IMR-90 (cell line): Measurements from ENCODE around the gene GIMAP8. TPM values are rescaled to one million over a fixed set of nuclear protein-coding genes. Genes with fewer than 3 reads are reported as not detected.

Experiments used
- ATAC-seq: fragments of 200-7000 bp; cut with Tn5 transposase; 2 replicates; pipeline ENCODE4 v1.9.1; 2020; ENCODE audit warnings: low read depth, mild to moderate bottlenecking, moderate library complexity
- BruUV-seq: library from RNA; stranded (reverse); fragments of 400-500 nt; replicated peaks from 2 replicates; lab custom pipeline; 2021; lab: Mats Ljungman, UMichigan
- CTCF ChIA-PET: fragments of 300-600 bp; formaldehyde crosslinking; extraction: SDS; loops from one replicate; lab custom pipeline; 2021; ENCODE audit warnings: antibody characterized with exemption; lab: Yijun Ruan, JAX
- POLR2A ChIA-PET: fragments of 300-600 bp; sonication (Branson Sonifier 250); formaldehyde crosslinking; loops from one replicate; lab custom pipeline; 2022; ENCODE audit warnings: antibody characterized with exemption; ENCODE audit not compliant: unreplicated experiment; lab: Charles Lee
- DNase-seq: peaks from one replicate; pipeline ENCODE4 v3.0.0; 2013
- H2AFZ ChIP-seq: replicated peaks from 2 replicates; pipeline ENCODE3; 2013; ENCODE audit warnings: low read length, mild to moderate bottlenecking; ENCODE audit not compliant: poor library complexity
- H2AK5ac ChIP-seq: 2 replicates; pipeline ENCODE4 v1.6.1; 2013; ENCODE audit warnings: low read depth, low read length, inconsistent platforms
- H2AK9ac ChIP-seq: replicated peaks from 2 replicates; pipeline ENCODE3; 2013; ENCODE audit warnings: mild to moderate bottlenecking, low read depth, low read length, moderate library complexity; ENCODE audit not compliant: poor library complexity
- H2BK120ac ChIP-seq: 2 replicates; pipeline ENCODE4 v1.6.1; 2013; ENCODE audit warnings: low read depth, low read length, inconsistent platforms
- H2BK15ac ChIP-seq: 3 replicates; pipeline ENCODE4 v1.6.1; 2013; ENCODE audit warnings: low read depth, low read length, inconsistent platforms
- H2BK20ac ChIP-seq: 2 replicates; pipeline ENCODE4 v1.6.1; 2013; ENCODE audit warnings: low read depth, mild to moderate bottlenecking, inconsistent platforms, low read length, moderate library complexity
- H2BK5ac ChIP-seq: 2 replicates; pipeline ENCODE4 v1.6.1; 2013; ENCODE audit warnings: mild to moderate bottlenecking, low read depth, low read length, inconsistent platforms; ENCODE audit not compliant: poor library complexity, severe bottlenecking
- H3K14ac ChIP-seq: replicated peaks from 2 replicates; pipeline ENCODE4 v1.6.1; 2013; ENCODE audit warnings: low read depth, low read length, inconsistent platforms
- H3K18ac ChIP-seq: 2 replicates; pipeline ENCODE4 v1.6.1; 2013; ENCODE audit warnings: low read depth, low read length, control low read depth
- H3K23ac ChIP-seq: 2 replicates; pipeline ENCODE4 v1.6.1; 2013; ENCODE audit warnings: low read depth, low read length, inconsistent platforms
- H3K27ac ChIP-seq: 2 replicates; pipeline ENCODE4 v1.5.1; 2013; ENCODE audit warnings: mild to moderate bottlenecking, control low read depth, low read length; ENCODE audit not compliant: insufficient read depth
- H3K27me3 ChIP-seq: 2 replicates; pipeline ENCODE4 v1.6.1; 2013; ENCODE audit warnings: low read length; ENCODE audit not compliant: control insufficient read depth, insufficient read depth
- H3K36me3 ChIP-seq: 2 replicates; pipeline ENCODE4 v1.6.1; 2013; ENCODE audit warnings: low read length, mixed read lengths; ENCODE audit not compliant: control insufficient read depth, insufficient read depth
- H3K4ac ChIP-seq: 2 replicates; pipeline ENCODE4 v1.6.1; 2013; ENCODE audit warnings: low read depth, low read length, inconsistent platforms
- H3K4me1 ChIP-seq: 2 replicates; pipeline ENCODE4 v1.6.1; 2013; ENCODE audit warnings: low read length, mixed read lengths; ENCODE audit not compliant: control insufficient read depth, insufficient read depth
- H3K4me2 ChIP-seq: 2 replicates; pipeline ENCODE4 v1.6.1; 2013; ENCODE audit warnings: low read depth, mild to moderate bottlenecking, control low read depth, low read length, moderate library complexity
- H3K4me3 ChIP-seq: 2 replicates; pipeline ENCODE4 v1.5.1; 2013; ENCODE audit warnings: low read depth, mild to moderate bottlenecking, control low read depth, low read length, moderate library complexity; ENCODE audit not compliant: insufficient read depth
- H3K56ac ChIP-seq: 2 replicates; pipeline ENCODE4 v1.6.1; 2013; ENCODE audit warnings: low read length, inconsistent platforms; ENCODE audit not compliant: insufficient read depth; ENCODE audit errors: extremely low read depth
- H3K79me1 ChIP-seq, 2 experiments: 2 replicates each; pipeline ENCODE4 v1.6.1; 2013; ENCODE audit warnings: low read length in 2 of 2, inconsistent platforms in 1 of 2, low read depth in 1 of 2
- H3K9ac ChIP-seq: 2 replicates; pipeline ENCODE4 v1.6.1; 2013; ENCODE audit warnings: low read depth, low read length, control low read depth
- H3K9me1 ChIP-seq: 2 replicates; pipeline ENCODE4 v1.6.1; 2013; ENCODE audit warnings: low read length, inconsistent platforms; ENCODE audit not compliant: insufficient read depth
- H3K9me3 ChIP-seq: 2 replicates; pipeline ENCODE4 v1.6.1; 2013; ENCODE audit warnings: low read length; ENCODE audit not compliant: control insufficient read depth, insufficient read depth
- H4K20me1 ChIP-seq: 2 replicates; pipeline ENCODE4 v1.6.1; 2013; ENCODE audit warnings: low read length, inconsistent platforms; ENCODE audit not compliant: insufficient read depth
- H4K5ac ChIP-seq: 2 replicates; pipeline ENCODE4 v1.6.1; 2013; ENCODE audit warnings: mild to moderate bottlenecking, low read depth, low read length, control low read depth
- H4K8ac ChIP-seq, 2 experiments: 2 replicates each; pipeline ENCODE4 v1.6.1; 2013; ENCODE audit warnings: low read depth in 2 of 2, low read length in 2 of 2, control low read depth in 1 of 2, inconsistent platforms in 1 of 2
- H4K91ac ChIP-seq: 2 replicates; pipeline ENCODE4 v1.6.1; 2013; ENCODE audit warnings: low read depth, low read length, inconsistent platforms; ENCODE audit not compliant: insufficient read depth
- BHLHE40 ChIP-seq: fragments of 150-350 bp; IDR thresholded peaks from 2 replicates; pipeline ENCODE4 v1.6.1; 2016; ENCODE audit warnings: mild to moderate bottlenecking, low read depth, low read length
- CEBPB ChIP-seq: IDR thresholded peaks from 2 replicates; pipeline ENCODE4 v1.6.1; 2012; ENCODE audit warnings: low read depth, low read length, improper control_type of control experiment
- CHD1 ChIP-seq: IDR thresholded peaks from 2 replicates; pipeline ENCODE4 v1.6.1; 2012; ENCODE audit warnings: low read depth, low read length, improper control_type of control experiment
- CTCF ChIP-seq: conservative IDR thresholded peaks from 2 replicates; pipeline ENCODE4 v1.5.1; 2012; ENCODE audit warnings: mild to moderate bottlenecking, low read depth, low read length, improper control_type of control experiment
- ELK1 ChIP-seq: fragments of 150-350 bp; IDR thresholded peaks from 2 replicates; pipeline ENCODE4 v1.6.1; 2016; ENCODE audit warnings: low read depth, mild to moderate bottlenecking, low read length, moderate library complexity, borderline replicate concordance
- FOS ChIP-seq: fragments of 150-350 bp; IDR thresholded peaks from 2 replicates; pipeline ENCODE4 v1.6.1; 2016; ENCODE audit warnings: low read depth, low read length
- MAZ ChIP-seq: IDR thresholded peaks from 2 replicates; pipeline ENCODE4 v1.6.1; 2012; ENCODE audit warnings: low read depth, mild to moderate bottlenecking, low read length, improper control_type of control experiment, moderate library complexity, borderline replicate concordance
- MXI1 ChIP-seq: IDR thresholded peaks from 2 replicates; pipeline ENCODE4 v1.6.1; 2012; ENCODE audit warnings: low read depth, mild to moderate bottlenecking, low read length, moderate library complexity, borderline replicate concordance
- POLR2A ChIP-seq: IDR thresholded peaks from 2 replicates; pipeline ENCODE4 v1.6.1; 2012; ENCODE audit warnings: mild to moderate bottlenecking, low read depth, low read length
- RAD21 ChIP-seq: IDR thresholded peaks from 2 replicates; pipeline ENCODE4 v1.6.1; 2012; ENCODE audit warnings: low read length, improper control_type of control experiment
- RCOR1 ChIP-seq: IDR thresholded peaks from 2 replicates; pipeline ENCODE4 v1.6.1; 2012; ENCODE audit warnings: mild to moderate bottlenecking, low read length, improper control_type of control experiment; ENCODE audit not compliant: insufficient replicate concordance
- RFX5 ChIP-seq: IDR thresholded peaks from 2 replicates; pipeline ENCODE4 v1.8.0; 2012; ENCODE audit warnings: low read depth, mild to moderate bottlenecking, low read length, moderate library complexity
- SMC3 ChIP-seq: fragments of 150-350 bp; IDR thresholded peaks from 2 replicates; pipeline ENCODE4 v1.6.1; 2016; ENCODE audit warnings: low read depth, mild to moderate bottlenecking, antibody characterized with exemption, low read length, moderate library complexity
- USF2 ChIP-seq: fragments of 150-350 bp; IDR thresholded peaks from 2 replicates; pipeline ENCODE4 v1.6.1; 2017; ENCODE audit warnings: mild to moderate bottlenecking, antibody characterized with exemption, low read length, low read depth
- WGBS, 2 experiments: methylation state at CpG; one replicate each; pipeline versions ENCODE4 v1.1.5 to v1.1.7; 2013; ENCODE audit warnings: missing lambda C conversion rate in 2 of 2; ENCODE audit not compliant: insufficient read length in 1 of 2; ENCODE audit errors: extremely low coverage in 2 of 2; 5-methylcytosine and 5-hydroxymethylcytosine counted together
- dilution Hi-C: fragments of 300-500 bp; cut with HindIII; formaldehyde crosslinking; loops from one replicate; pipeline ENCODE4 v1.14.3; 2018; ENCODE audit warnings: low sequenced_read_pairs; ENCODE audit not compliant: unreplicated experiment
- in situ Hi-C: fragments of 300-500 bp; cut with MboI; formaldehyde crosslinking; loops from 3 replicates; pipeline ENCODE4 v1.14.3; 2019; ENCODE audit warnings: low sequenced_read_pairs, inconsistent platforms, mixed read lengths
- intact Hi-C: fragments of 100-400 bp; cut with micrococcal nuclease; formaldehyde crosslinking; loops from 2 replicates; pipeline ENCODE4 v1.10.0; 2022
- polyA plus RNA-seq, 3 experiments: library from polyadenylated mRNA; depleted of rRNA; stranded (reverse); fragments of >200 nt; gene quantifications; 2 replicates each; pipeline ENCODE4 v1.2.3, GENCODE V29; 2012; ENCODE audit warnings: low replicate concordance in 1 of 3
- total RNA-seq: library from RNA; depleted of rRNA; stranded (reverse); fragments of >200 nt; gene quantifications from 2 replicates; pipeline ENCODE4 v1.2.3, GENCODE V29; 2012

The GIMAP8 gene
- total and polyA plus RNA-seq, 2 of the 4 experiments (the other 2 are of a cell fraction) = not detected

GRCh38 chr7:150479023-150479716 lies 28.7 kb downstream of the GIMAP8 start:
- TF ChIP-seq CTCF = no peak
- TF ChIP-seq BHLHE40 = no peak
- TF ChIP-seq ELK1 = no peak
- no peak for TF ChIP-seq MXI1
- TF ChIP-seq RFX5 = no peak
- no peak for TF ChIP-seq CHD1
- no peak for TF ChIP-seq CEBPB
- no peak for TF ChIP-seq RAD21
- no peak for TF ChIP-seq SMC3
- TF ChIP-seq FOS = no peak
- no peak for TF ChIP-seq POLR2A
- no peak for TF ChIP-seq MAZ
- TF ChIP-seq USF2 = no peak
- TF ChIP-seq RCOR1 = no peak
- H2AK9ac ChIP-seq = no peak overlapping the region
- no peak overlapping the region for H3K14ac ChIP-seq
- H3K9me3 ChIP-seq = no peaks in the 10 kb centered on the region
- no peak overlapping the region for H2AK5ac ChIP-seq
- H4K20me1 ChIP-seq = no peaks in the 10 kb centered on the region
- H3K79me1 ChIP-seq = no peaks in the 10 kb centered on the region
- DNase-seq (no peak), ATAC-seq (no peak)
- no peak overlapping the region for H2BK120ac ChIP-seq
- H3K36me3 ChIP-seq = no peaks in the 10 kb centered on the region
- H3K27me3 ChIP-seq = no peaks in the 10 kb centered on the region
- H3K9ac ChIP-seq = no peak overlapping the region
- H3K27ac ChIP-seq = no peak overlapping the region
- H3K4ac ChIP-seq = no peak overlapping the region
- no peaks in the 10 kb centered on the region for H3K9me1 ChIP-seq
- no TSS peak for BruUV-seq
- intact Hi-C loops = no loop called here
- dilution Hi-C loops = no loop called here
- no peak overlapping the region for H3K18ac ChIP-seq
- H3K4me3 ChIP-seq = no peak overlapping the region
- H3K56ac ChIP-seq = no peak overlapping the region
- POLR2A ChIA-PET = no interaction called here
- H4K91ac ChIP-seq = no peak overlapping the region
- WGBS, 2 experiments = no CpG with 5 or more reads among the region's 3 CpGs
- H2BK15ac ChIP-seq = no peak overlapping the region
- in situ Hi-C loops = no loop called here
- H4K8ac ChIP-seq = no peak overlapping the region
- CTCF ChIA-PET = no interaction called here
- no peak overlapping the region for H2BK5ac ChIP-seq
- no peak overlapping the region for H2BK20ac ChIP-seq
- no peaks in the 10 kb centered on the region for H3K4me1 ChIP-seq
- no peak overlapping the region for H3K23ac ChIP-seq
- H4K5ac ChIP-seq = no peak overlapping the region
- no peak overlapping the region for H2AFZ ChIP-seq
- H3K4me2 ChIP-seq = no peak overlapping the region
